IMR-90 (cell line): ENCODE results near the gene SNRNP200.

ENCODE experiments used
- BHLHE40 ChIP-seq: fragments of 150-350 bp; IDR thresholded peaks from 2 replicates; pipeline ENCODE4 v1.6.1; 2016; ENCODE audit warnings: mild to moderate bottlenecking, low read depth, low read length
- CEBPB ChIP-seq: IDR thresholded peaks from 2 replicates; pipeline ENCODE4 v1.6.1; 2012; ENCODE audit warnings: low read depth, low read length, improper control_type of control experiment
- CHD1 ChIP-seq: IDR thresholded peaks from 2 replicates; pipeline ENCODE4 v1.6.1; 2012; ENCODE audit warnings: low read depth, low read length, improper control_type of control experiment
- CTCF ChIP-seq: conservative IDR thresholded peaks from 2 replicates; pipeline ENCODE4 v1.5.1; 2012; ENCODE audit warnings: mild to moderate bottlenecking, low read depth, low read length, improper control_type of control experiment
- FOS ChIP-seq: fragments of 150-350 bp; IDR thresholded peaks from 2 replicates; pipeline ENCODE4 v1.6.1; 2016; ENCODE audit warnings: low read depth, low read length
- MAFK ChIP-seq: IDR thresholded peaks from 2 replicates; pipeline ENCODE4 v1.6.1; 2012; ENCODE audit warnings: low read depth, low read length, improper control_type of control experiment
- MAZ ChIP-seq: IDR thresholded peaks from 2 replicates; pipeline ENCODE4 v1.6.1; 2012; ENCODE audit warnings: low read depth, mild to moderate bottlenecking, low read length, improper control_type of control experiment, moderate library complexity, borderline replicate concordance
- NFE2L2 ChIP-seq: fragments of 150-350 bp; IDR thresholded peaks from 2 replicates; pipeline ENCODE4 v1.6.1; 2016; ENCODE audit warnings: low read depth, mild to moderate bottlenecking, low read length
- POLR2A ChIP-seq: IDR thresholded peaks from 2 replicates; pipeline ENCODE4 v1.6.1; 2012; ENCODE audit warnings: mild to moderate bottlenecking, low read depth, low read length
- RAD21 ChIP-seq: IDR thresholded peaks from 2 replicates; pipeline ENCODE4 v1.6.1; 2012; ENCODE audit warnings: low read length, improper control_type of control experiment
- RCOR1 ChIP-seq: IDR thresholded peaks from 2 replicates; pipeline ENCODE4 v1.6.1; 2012; ENCODE audit warnings: mild to moderate bottlenecking, low read length, improper control_type of control experiment; ENCODE audit not compliant: insufficient replicate concordance
- RFX5 ChIP-seq: IDR thresholded peaks from 2 replicates; pipeline ENCODE4 v1.8.0; 2012; ENCODE audit warnings: low read depth, mild to moderate bottlenecking, low read length, moderate library complexity
- SMC3 ChIP-seq: fragments of 150-350 bp; IDR thresholded peaks from 2 replicates; pipeline ENCODE4 v1.6.1; 2016; ENCODE audit warnings: low read depth, mild to moderate bottlenecking, antibody characterized with exemption, low read length, moderate library complexity
- USF2 ChIP-seq: fragments of 150-350 bp; IDR thresholded peaks from 2 replicates; pipeline ENCODE4 v1.6.1; 2017; ENCODE audit warnings: mild to moderate bottlenecking, antibody characterized with exemption, low read length, low read depth

- TF ChIP-seq CTCF, result no peak
- no peak for TF ChIP-seq RAD21
- no peak for TF ChIP-seq CEBPB
- no peak for TF ChIP-seq POLR2A
- no peak for TF ChIP-seq CHD1
- no peak for TF ChIP-seq RFX5
- no peak for TF ChIP-seq SMC3
- TF ChIP-seq NFE2L2, result no peak
- TF ChIP-seq BHLHE40, result no peak
- TF ChIP-seq USF2, result no peak
- TF ChIP-seq RCOR1, result no peak
- no peak for TF ChIP-seq MAZ
- no peak for TF ChIP-seq MAFK
- no peak for TF ChIP-seq FOS
Measured at GRCh38 chr2:96261328-96262003, 43.9 kb downstream of the SNRNP200 start.
